ENCODE measurements around the gene FGG. TPM values are rescaled to one million over a fixed set of nuclear protein-coding genes. Genes with fewer than 3 reads are reported as not detected.

Gene FGG
- total RNA-seq, 4 donors from 2014 or later: not detected

DNA sequence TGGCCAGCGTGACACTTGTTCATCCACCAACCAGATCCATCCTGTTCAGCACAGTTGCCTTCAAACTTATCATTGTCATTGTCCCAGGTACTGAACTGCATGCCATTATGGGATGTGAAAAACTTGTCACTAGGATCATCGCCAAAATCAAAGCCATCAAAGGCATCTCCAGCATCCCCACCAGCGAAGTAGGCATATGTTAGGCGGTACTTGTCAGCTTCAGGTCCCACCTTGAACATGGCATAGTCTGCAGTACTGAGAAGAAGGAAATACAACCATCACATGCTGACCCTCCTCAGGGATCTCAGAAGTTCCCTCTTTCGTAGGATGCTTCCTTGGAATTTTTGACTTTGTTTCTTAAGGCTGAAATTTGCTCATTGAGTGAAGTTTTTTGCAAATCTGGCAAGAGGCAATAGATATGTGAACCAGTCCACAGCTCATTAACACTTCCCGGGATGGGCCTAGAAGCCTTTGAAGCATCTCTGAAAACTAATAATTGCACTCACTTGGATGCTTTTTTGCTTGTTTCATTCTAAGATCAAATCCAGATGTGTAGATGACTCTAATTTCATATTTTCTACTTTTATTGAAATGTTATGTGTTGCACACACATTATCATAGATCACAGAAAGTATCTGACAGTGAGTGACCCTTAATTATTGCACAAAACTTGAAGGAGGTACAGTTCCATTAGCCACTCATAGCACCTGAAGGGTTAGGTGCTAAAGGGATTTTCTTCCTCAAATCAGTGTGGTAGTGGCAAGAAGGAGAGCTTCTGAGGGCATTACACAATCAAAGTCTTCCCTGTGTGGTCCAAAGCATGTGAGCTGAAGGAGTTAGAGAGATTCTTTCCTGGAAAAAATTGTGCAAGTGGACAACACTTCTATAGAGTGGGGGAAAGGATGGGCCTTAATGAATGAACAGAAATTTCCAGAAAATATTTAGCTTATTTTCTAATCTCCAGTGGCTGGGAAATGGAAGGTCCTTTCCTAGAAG is 5.4 kb downstream of the FGG start:
- 83 to 90% methylated on average over 2 to 6 of the region's 6 CpGs for WGBS, 2 donors (ENCODE audit: low coverage in 1 of 2)
- Histone ChIP-seq H3K9me3 (no peaks in the 10 kb centered on the region), H3K4me1 (no peaks in the 10 kb centered on the region), H3K27me3 (peaks cover 13% of the 10 kb centered on the region), H3K36me3 (no peaks in the 10 kb centered on the region), H3K4me3 (no peak overlapping the region), H3K27ac (no peak overlapping the region)
- no peak for ATAC-seq
- no peak for TF ChIP-seq POLR2AphosphoS5 (IDR thresholded peaks at IDR 0.05)
- TF ChIP-seq POLR2A (IDR thresholded peaks at IDR 0.05): no peak
- TF ChIP-seq, protein P1, sequence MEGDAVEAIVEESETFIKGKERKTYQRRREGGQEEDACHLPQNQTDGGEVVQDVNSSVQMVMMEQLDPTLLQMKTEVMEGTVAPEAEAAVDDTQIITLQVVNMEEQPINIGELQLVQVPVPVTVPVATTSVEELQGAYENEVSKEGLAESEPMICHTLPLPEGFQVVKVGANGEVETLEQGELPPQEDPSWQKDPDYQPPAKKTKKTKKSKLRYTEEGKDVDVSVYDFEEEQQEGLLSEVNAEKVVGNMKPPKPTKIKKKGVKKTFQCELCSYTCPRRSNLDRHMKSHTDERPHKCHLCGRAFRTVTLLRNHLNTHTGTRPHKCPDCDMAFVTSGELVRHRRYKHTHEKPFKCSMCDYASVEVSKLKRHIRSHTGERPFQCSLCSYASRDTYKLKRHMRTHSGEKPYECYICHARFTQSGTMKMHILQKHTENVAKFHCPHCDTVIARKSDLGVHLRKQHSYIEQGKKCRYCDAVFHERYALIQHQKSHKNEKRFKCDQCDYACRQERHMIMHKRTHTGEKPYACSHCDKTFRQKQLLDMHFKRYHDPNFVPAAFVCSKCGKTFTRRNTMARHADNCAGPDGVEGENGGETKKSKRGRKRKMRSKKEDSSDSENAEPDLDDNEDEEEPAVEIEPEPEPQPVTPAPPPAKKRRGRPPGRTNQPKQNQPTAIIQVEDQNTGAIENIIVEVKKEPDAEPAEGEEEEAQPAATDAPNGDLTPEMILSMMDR (IDR thresholded peaks at IDR 0.05): no peak
- TF ChIP-seq EP300 (IDR thresholded peaks at IDR 0.05): no peak

DNA sequence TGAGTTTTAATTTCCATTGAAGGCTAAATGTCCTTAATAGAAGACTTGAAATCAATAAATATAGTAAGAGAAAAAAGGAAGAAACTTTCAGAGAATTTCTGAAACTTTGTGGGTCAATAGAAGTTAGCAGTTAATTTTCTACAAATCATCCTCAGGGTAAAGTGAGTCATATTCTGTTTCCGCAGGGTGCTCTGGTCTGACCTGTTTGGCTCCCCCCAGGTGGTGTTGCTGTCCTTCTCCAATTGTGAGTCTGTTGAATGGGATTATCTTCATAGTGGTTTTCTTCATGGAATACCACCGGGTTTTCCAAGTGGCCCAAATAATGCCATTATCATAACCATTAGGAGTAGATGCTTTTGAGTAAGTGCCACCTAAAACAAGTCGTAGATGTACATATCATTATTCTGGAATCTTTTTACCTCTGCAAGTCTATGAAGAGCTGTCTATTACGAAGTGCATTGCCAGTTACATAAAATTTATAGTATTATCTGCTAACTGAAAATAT is 7.7 kb downstream of the FGG start:
- 65 to 82% methylated on average over 3 to 4 of the region's 4 CpGs for WGBS, 2 donors (ENCODE audit: low coverage in 1 of 2)
- Histone ChIP-seq H3K36me3 (no peaks in the 10 kb centered on the region), H3K4me3 (no peak overlapping the region), H3K9me3 (no peaks in the 10 kb centered on the region), H3K4me1 (no peaks in the 10 kb centered on the region), H3K27ac (no peak overlapping the region), H3K27me3 (peaks cover 13% of the 10 kb centered on the region)
- TF ChIP-seq EP300 (IDR thresholded peaks at IDR 0.05): no peak
- TF ChIP-seq, protein P1 (IDR thresholded peaks at IDR 0.05): no peak
- TF ChIP-seq POLR2AphosphoS5 (IDR thresholded peaks at IDR 0.05): no peak
- no peak for ATAC-seq

DNA sequence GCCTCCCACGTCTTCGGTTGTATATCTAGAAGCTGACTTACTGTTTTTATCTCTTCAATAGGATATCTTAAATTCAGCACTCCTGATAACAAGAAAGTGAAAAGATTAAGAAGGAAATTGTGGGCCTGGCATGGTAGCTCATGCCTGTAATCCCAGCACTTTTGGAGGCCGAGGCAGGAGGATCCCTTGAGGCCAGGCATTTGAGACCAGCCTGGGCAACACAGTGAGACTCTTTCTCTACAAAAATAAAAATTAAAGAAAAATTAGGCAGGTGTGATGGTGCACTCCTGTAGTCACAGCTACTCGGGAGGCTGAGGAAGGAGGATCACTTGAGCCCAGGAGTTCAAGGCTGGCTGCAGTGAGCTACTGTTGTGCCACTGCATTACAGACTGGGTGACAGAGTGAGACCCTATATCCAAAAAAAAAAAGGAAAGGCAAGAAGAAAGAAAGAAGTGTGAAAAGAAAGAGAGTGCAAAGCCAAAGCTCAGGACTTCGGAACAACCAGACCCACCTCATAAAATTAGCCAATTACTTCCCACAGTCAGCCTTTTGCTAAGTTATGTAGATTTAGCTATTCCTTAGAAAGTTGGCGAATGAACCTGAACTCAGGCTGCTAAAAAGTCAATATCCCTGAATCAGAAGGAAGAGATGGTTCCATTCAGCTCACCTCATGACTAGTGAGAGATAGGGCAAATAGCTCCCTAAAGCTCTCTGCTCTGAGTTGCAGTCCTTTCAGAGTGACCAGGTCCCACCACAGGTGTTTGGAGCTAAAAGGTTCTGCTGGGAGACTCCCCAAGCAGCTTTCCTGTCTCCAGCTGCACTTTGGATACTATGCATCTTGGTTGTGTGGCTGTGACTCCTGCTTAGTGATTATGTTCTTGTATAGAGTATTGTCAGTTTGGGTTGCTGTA is 9.2 kb downstream of the FGG start:
- WGBS, 2 donors (ENCODE audit: low coverage in 1 of 2): 81 to 93% methylated on average over 5 to 6 of the region's 6 CpGs
- H3K36me3 ChIP-seq: no peaks in the 10 kb centered on the region
- no peak for ATAC-seq
- no peak for TF ChIP-seq POLR2AphosphoS5 (IDR thresholded peaks at IDR 0.05)
- TF ChIP-seq, protein P1 (IDR thresholded peaks at IDR 0.05): no peak
- TF ChIP-seq POLR2A (IDR thresholded peaks at IDR 0.05): no peak
- no peak for TF ChIP-seq EP300 (IDR thresholded peaks at IDR 0.05)
- no peak overlapping the region for H3K4me3 ChIP-seq
- no peaks in the 10 kb centered on the region for H3K9me3 ChIP-seq
- no peaks in the 10 kb centered on the region for H3K27me3 ChIP-seq
- H3K4me1 ChIP-seq: no peaks in the 10 kb centered on the region
- H3K27ac ChIP-seq: no peak overlapping the region

DNA sequence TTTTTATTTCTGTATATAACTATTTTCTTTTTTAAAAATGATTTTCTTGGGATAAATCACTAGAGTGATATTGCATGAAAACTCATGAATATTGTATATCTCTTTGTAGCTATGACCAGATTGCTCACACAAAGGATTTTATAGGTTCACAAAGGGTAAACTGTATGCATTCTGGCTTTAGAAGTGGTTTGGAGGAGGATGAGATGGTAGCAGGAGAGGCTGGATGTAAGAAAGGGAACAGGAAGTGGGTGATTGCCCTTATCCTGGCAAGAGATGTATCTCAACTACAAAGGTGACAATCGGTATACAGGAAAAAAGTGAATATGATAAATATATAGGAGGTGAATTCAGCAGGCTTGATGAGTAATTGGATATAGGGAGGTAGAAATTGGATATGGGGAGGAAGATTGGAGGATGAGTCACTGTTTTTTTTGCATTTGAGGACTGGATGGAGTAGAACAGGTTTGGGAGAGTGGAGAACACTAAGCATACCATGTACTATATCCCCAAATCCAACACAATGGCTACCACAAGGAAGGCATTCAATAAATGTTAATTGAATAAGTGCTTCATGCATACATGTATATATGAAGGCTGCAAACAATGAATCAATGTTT is 9.9 kb downstream of the FGG start:
- Histone ChIP-seq H3K27me3 (no peaks in the 10 kb centered on the region), H3K36me3 (no peaks in the 10 kb centered on the region), H3K4me1 (no peaks in the 10 kb centered on the region), H3K9me3 (no peaks in the 10 kb centered on the region), H3K4me3 (no peak overlapping the region), H3K27ac (no peak overlapping the region)
- TF ChIP-seq POLR2A (IDR thresholded peaks at IDR 0.05) (no peak), POLR2AphosphoS5 (IDR thresholded peaks at IDR 0.05) (no peak), EP300 (IDR thresholded peaks at IDR 0.05) (no peak)
- TF ChIP-seq, protein P1 (IDR thresholded peaks at IDR 0.05): no peak
- 58% methylated on average over 1 of the region's 1 CpG; no CpG with 5 or more reads in 1 of the 2 donors for WGBS, 2 donors (ENCODE audit: low coverage in 1 of 2)
- no peak for ATAC-seq
